GM12878 (cell line): ENCODE results near the gene ARID1A. TPM values are rescaled to one million over a fixed set of nuclear protein-coding genes. Genes with fewer than 3 reads are reported as not detected.

Experiments
- ATAC-seq: fragments of 200-7000 bp; cut with Tn5 transposase; 3 replicates; pipeline ENCODE4 v1.9.1; 2020; ENCODE audit warnings: mild to moderate bottlenecking, moderate library complexity
- BruUV-seq: library from RNA; stranded (reverse); fragments of 400-500 nt; replicated peaks from 2 replicates; lab custom pipeline; 2021; lab: Mats Ljungman, UMichigan
- CTCF ChIA-PET: fragments of 300-600 bp; sonication (Branson Sonifier 250); formaldehyde crosslinking; extraction: SDS; loops from one replicate; lab custom pipeline; 2021; ENCODE audit warnings: inconsistent platforms; lab: Yijun Ruan, JAX
- POLR2A ChIA-PET: fragments of 350-600 bp; formaldehyde crosslinking; extraction: SDS; loops from one replicate; lab custom pipeline; 2021; ENCODE audit warnings: inconsistent platforms; lab: Charles Lee
- RAD21 ChIA-PET: fragments of 300-600 bp; sonication (Branson Sonifier 250); formaldehyde crosslinking; loops from one replicate; lab custom pipeline; 2023; ENCODE audit warnings: antibody characterized with exemption; ENCODE audit not compliant: unreplicated experiment; lab: Charles Lee
- SMC1A ChIA-PET: fragments of 300-600 bp; sonication (Branson Sonifier 250); formaldehyde crosslinking; loops from one replicate; lab custom pipeline; 2023; ENCODE audit not compliant: unreplicated experiment, uncharacterized antibody; lab: Charles Lee
- DNase-seq: peaks from one replicate; pipeline ENCODE4 v3.0.0-alpha.2; 2011; ENCODE audit warnings: low read depth, low spot score
- FAIRE-seq: peaks from 3 replicates; lab custom pipeline; 2011; peaks lifted over from hg19 to GRCh38; lab: Jason Lieb, UNC
- H2AFZ ChIP-seq: 2 replicates; pipeline ENCODE4 v1.6.0; 2011; ENCODE audit warnings: low read depth, low read length, control low read depth; ENCODE audit not compliant: control insufficient read depth
- H3K27ac ChIP-seq: 2 replicates; pipeline ENCODE4 v1.5.1; 2011; ENCODE audit warnings: control low read depth; ENCODE audit not compliant: control insufficient read depth, insufficient read depth
- H3K27me3 ChIP-seq, 2 experiments: replicated peaks in 1 of 2; 2 replicates each; pipeline versions ENCODE4 v1.6.0 to v1.6.1; 2011; ENCODE audit warnings: low read length in 1 of 2; ENCODE audit not compliant: control insufficient read depth in 2 of 2, insufficient read depth in 2 of 2
- H3K36me3 ChIP-seq, 2 experiments: 2 replicates each; pipeline ENCODE4 v1.5.1; 2011; ENCODE audit warnings: low read length in 1 of 2; ENCODE audit not compliant: control insufficient read depth in 2 of 2, insufficient read depth in 2 of 2
- H3K4me1 ChIP-seq: 2 replicates; pipeline ENCODE4 v1.6.1; 2011; ENCODE audit warnings: mild to moderate bottlenecking, low read length, moderate library complexity, mixed read lengths; ENCODE audit not compliant: control insufficient read depth, insufficient read depth
- H3K4me2 ChIP-seq: 2 replicates; pipeline ENCODE4 v1.6.0; 2011; ENCODE audit warnings: control low read depth; ENCODE audit not compliant: control insufficient read depth, insufficient read depth
- H3K4me3 ChIP-seq: fragments of 200-600 bp; sonication (generic); 2 replicates; pipeline ENCODE4 v1.5.1; 2016
- H3K79me2 ChIP-seq: 2 replicates; pipeline ENCODE4 v1.6.0; 2011; ENCODE audit warnings: low read length; ENCODE audit not compliant: control insufficient read depth, insufficient read depth
- H3K9ac ChIP-seq: 2 replicates; pipeline ENCODE4 v1.8.0; 2011; ENCODE audit warnings: low read length, control low read depth, mixed read lengths; ENCODE audit not compliant: control insufficient read depth, insufficient read depth
- H3K9me3 ChIP-seq: replicated peaks from 3 replicates; pipeline ENCODE4 v1.5.1; 2011; ENCODE audit warnings: mild to moderate bottlenecking, low read length; ENCODE audit not compliant: control insufficient read depth, insufficient read depth
- H4K20me1 ChIP-seq: 2 replicates; pipeline ENCODE4 v1.6.0; 2011; ENCODE audit not compliant: control insufficient read depth, insufficient read depth
- BRCA1 ChIP-seq: IDR thresholded peaks from 2 replicates; pipeline ENCODE4 v1.6.1; 2011; ENCODE audit warnings: low read depth, low read length, improper control_type of control experiment
- CUX1 ChIP-seq: IDR thresholded peaks from 2 replicates; pipeline ENCODE4 v1.6.1; 2012; ENCODE audit warnings: improper control_type of control experiment, low read depth, low read length; ENCODE audit not compliant: insufficient replicate concordance
- ETV6 ChIP-seq, 2 experiments: fragments of 450-650 bp in 1 of 2; IDR thresholded peaks in 1 of 2; conservative IDR thresholded peaks in 1 of 2; 2 replicates each; pipeline ENCODE4 v1.6.1; 2014; ENCODE audit warnings: antibody characterized with exemption in 1 of 2, borderline replicate concordance in 1 of 2, low read depth in 1 of 2, mild to moderate bottlenecking in 1 of 2, moderate library complexity in 1 of 2
- HCFC1 ChIP-seq: fragments of 150-350 bp; IDR thresholded peaks from 2 replicates; pipeline ENCODE4 v1.6.1; 2014; ENCODE audit warnings: low read length
- IRF3 ChIP-seq: fragments of 450-650 bp; IDR thresholded peaks from 2 replicates; pipeline ENCODE4 v1.6.1; 2014; ENCODE audit warnings: mild to moderate bottlenecking
- LARP7 ChIP-seq: fragments of 450-650 bp; IDR thresholded peaks from 2 replicates; pipeline ENCODE4 v1.6.1; 2017; ENCODE audit warnings: mild to moderate bottlenecking
- NFYA ChIP-seq: IDR thresholded peaks from 2 replicates; pipeline ENCODE4 v1.6.1; 2011; ENCODE audit warnings: low read depth, mild to moderate bottlenecking, low read length, improper control_type of control experiment, borderline replicate concordance
- NFYB ChIP-seq: IDR thresholded peaks from 2 replicates; pipeline ENCODE4 v1.6.1; 2011; ENCODE audit warnings: low read depth, mild to moderate bottlenecking, low read length, improper control_type of control experiment, moderate library complexity; ENCODE audit not compliant: insufficient read depth
- POLR2AphosphoS2 ChIP-seq: IDR thresholded peaks from 2 replicates; pipeline ENCODE4 v1.6.1; 2011; ENCODE audit warnings: low read depth, mild to moderate bottlenecking, low read length, improper control_type of control experiment, moderate library complexity
- RB1 ChIP-seq: fragments of 450-650 bp; formaldehyde crosslinking; IDR thresholded peaks from 2 replicates; pipeline ENCODE4 v1.6.1; 2017; ENCODE audit warnings: mild to moderate bottlenecking, borderline replicate concordance
- RUNX3 ChIP-seq: IDR thresholded peaks from 2 replicates; pipeline ENCODE4 v1.6.1; 2012; ENCODE audit warnings: low read length, inconsistent platforms
- SREBF2 ChIP-seq: IDR thresholded peaks from 2 replicates; pipeline ENCODE4 v1.6.1; 2012; ENCODE audit warnings: mild to moderate bottlenecking, low read length
- YY1 ChIP-seq: IDR thresholded peaks from 2 replicates; pipeline ENCODE4 v1.6.1; 2011; ENCODE audit warnings: low read depth, mild to moderate bottlenecking, low read length
- ZBTB4 ChIP-seq: fragments of 450-650 bp; formaldehyde crosslinking; IDR thresholded peaks from 2 replicates; pipeline ENCODE4 v1.4.0; 2022; ENCODE audit warnings: mild to moderate bottlenecking, moderate library complexity
- WGBS: methylation state at CpG from one replicate; pipeline ENCODE4 v1.1.6; 2016; ENCODE audit warnings: low lambda C conversion rate; ENCODE audit not compliant: insufficient replicate concordance, insufficient coverage; ENCODE audit errors: missing lambda C conversion rate; 5-methylcytosine and 5-hydroxymethylcytosine counted together
- in situ Hi-C: fragments of 300-500 bp; cut with MboI; formaldehyde crosslinking; loops from 9 replicates; pipeline ENCODE4 v1.14.3; 2018; ENCODE audit warnings: mixed read lengths
- intact Hi-C: fragments of 100-400 bp; cut with micrococcal nuclease; formaldehyde crosslinking; loops from one replicate; pipeline ENCODE4 v1.14.2; 2022; ENCODE audit not compliant: unreplicated experiment
- polyA plus RNA-seq, 11 experiments: library from polyadenylated mRNA; depleted of rRNA in 4 of 11; unstranded in 6 of 11; stranded (reverse) in 5 of 11; fragments of >200 nt; fragmentation: Nextera tagmentation in 4 of 11; fragmentation: Illumina TruSeq in 1 of 11; extraction: Ambion mirVana in 4 of 11; extraction: Trizol in 1 of 11; gene quantifications; 1 replicate in 1 of 11; 2 replicates in 10 of 11; pipeline versions ENCODE4 v1.2.1 to v1.2.3, GENCODE V29; 2011 to 2016; ENCODE audit warnings: inconsistent platforms in 2 of 11, missing spikeins in 2 of 11, low read depth in 1 of 11
- total RNA-seq, 4 experiments: library from RNA; depleted of rRNA in 3 of 4; stranded (reverse); fragments of >200 nt in 3 of 4; fragmentation: Illumina TruSeq in 1 of 4; extraction: Trizol in 1 of 4; gene quantifications; 2 replicates each; pipeline versions ENCODE4 v1.2.1 to v1.2.3, GENCODE V29; 2013 to 2021

ARID1A gene
- total and polyA plus RNA-seq, 10 of the 15 experiments (the other 5 are each of a cell fraction or from before 2014, with no cell fraction given), result 10.0 to 98.0 (median 23.5) TPM

- intact Hi-C loops (no loop called here), in situ Hi-C loops (no loop called here)
- ChIA-PET RAD21 (no interaction called here), SMC1A (interaction anchor here (1.2 to 10.0 kb wide), 3 partner anchors 19 to 67 kb away, joined by 4 to 128 read pairs (median 34); no protein-coding TSS in a partner anchor), CTCF (interaction anchor here (0.6 to 7.7 kb wide), 3 partner anchors 21 to 45 kb away, joined by 3 to 50 read pairs (median 11); no protein-coding TSS in a partner anchor), POLR2A (interaction anchor here (3.9 kb wide), 1 partner anchor 24 kb away, joined by 23 read pairs; no protein-coding TSS in a partner anchor)
- no peak for FAIRE-seq
- ATAC-seq, result peak; percentile 41
- H3K9me3 ChIP-seq, result no peaks in the 10 kb centered on the region
- no peaks in the 10 kb centered on the region for H3K27me3 ChIP-seq
- H3K4me2 ChIP-seq, result no peak overlapping the region
- H2AFZ ChIP-seq, result no peak overlapping the region
- peak overlapping the region; percentile 13 for H3K27ac ChIP-seq
- H3K79me2 ChIP-seq, result peaks cover 94% of the 10 kb centered on the region
- H3K36me3 ChIP-seq, result peaks cover 0 to 11% of the 10 kb centered on the region in 2 experiments; a peak in 2 of 4 replicates
- WGBS, result 68% methylated on average over 2 of the region's 2 CpGs
- peaks cover 10% of the 10 kb centered on the region; the same call in 1 of the 2 replicates for H4K20me1 ChIP-seq
- H3K4me1 ChIP-seq, result peaks cover 51% of the 10 kb centered on the region
- H3K4me3 ChIP-seq, result no peak overlapping the region
- DNase-seq, result no peak
- BruUV-seq, result no TSS peak
- no peak overlapping the region for H3K9ac ChIP-seq
- TF ChIP-seq IRF3 (no peak), SREBF2 (no peak), ETV6 (conservative IDR thresholded peaks at IDR 0.05 in 1 of 2, IDR thresholded peaks at IDR 0.05 in 1 of 2; ENCODE audit: borderline replicate concordance in 1 of 2, low read depth in 1 of 2) (no peak), YY1 (no peak), HCFC1 (no peak), NFYB (no peak), CUX1 (no peak), ZBTB4 (CRISPR knock-in tag) (no peak), RUNX3 (peak; percentile 89), POLR2AphosphoS2 (no peak), LARP7 (no peak), NFYA (no peak), BRCA1 (no peak), RB1 (no peak)
Measured at GRCh38 chr1:26721669-26722355, 26.0 kb downstream of the ARID1A start.
